Ovary (tissue), 3 donors: Measurements from ENCODE around the gene BCAT1.

Experiments
- CTCF ChIP-seq, 3 donors: fragments of 450-650 bp in 2 of 3; fragments of 200-600 bp in 1 of 3; IDR thresholded peaks; one replicate each; pipeline versions ENCODE4 v1.5.1 to v1.8.0; 2016 to 2022; ENCODE audit warnings: antibody characterized with exemption in 3 of 3, mild to moderate bottlenecking in 1 of 3
- POLR2A ChIP-seq: fragments of 450-650 bp; IDR thresholded peaks from one replicate; pipeline ENCODE4 v1.6.1; 2017; ENCODE audit warnings: antibody characterized with exemption, mild to moderate bottlenecking, moderate library complexity
- donor health status: DM: no; HTN: no; CAD: no.

GRCh38 chr12:24945845-24946244 is 3.1 kb downstream of the BCAT1 start:
- no peak for TF ChIP-seq CTCF (IDR thresholded peaks at IDR 0.05)
- no peak for TF ChIP-seq POLR2A
